Epidermal melanocyte (primary cell): ENCODE data around the gene NDUFA13.

ENCODE experiments used
- DNase-seq: peaks from one replicate; pipeline ENCODE4 v3.0.0; 2011; ENCODE audit warnings: low spot score; ENCODE audit not compliant: insufficient read length

Gene NDUFA13

DNA sequence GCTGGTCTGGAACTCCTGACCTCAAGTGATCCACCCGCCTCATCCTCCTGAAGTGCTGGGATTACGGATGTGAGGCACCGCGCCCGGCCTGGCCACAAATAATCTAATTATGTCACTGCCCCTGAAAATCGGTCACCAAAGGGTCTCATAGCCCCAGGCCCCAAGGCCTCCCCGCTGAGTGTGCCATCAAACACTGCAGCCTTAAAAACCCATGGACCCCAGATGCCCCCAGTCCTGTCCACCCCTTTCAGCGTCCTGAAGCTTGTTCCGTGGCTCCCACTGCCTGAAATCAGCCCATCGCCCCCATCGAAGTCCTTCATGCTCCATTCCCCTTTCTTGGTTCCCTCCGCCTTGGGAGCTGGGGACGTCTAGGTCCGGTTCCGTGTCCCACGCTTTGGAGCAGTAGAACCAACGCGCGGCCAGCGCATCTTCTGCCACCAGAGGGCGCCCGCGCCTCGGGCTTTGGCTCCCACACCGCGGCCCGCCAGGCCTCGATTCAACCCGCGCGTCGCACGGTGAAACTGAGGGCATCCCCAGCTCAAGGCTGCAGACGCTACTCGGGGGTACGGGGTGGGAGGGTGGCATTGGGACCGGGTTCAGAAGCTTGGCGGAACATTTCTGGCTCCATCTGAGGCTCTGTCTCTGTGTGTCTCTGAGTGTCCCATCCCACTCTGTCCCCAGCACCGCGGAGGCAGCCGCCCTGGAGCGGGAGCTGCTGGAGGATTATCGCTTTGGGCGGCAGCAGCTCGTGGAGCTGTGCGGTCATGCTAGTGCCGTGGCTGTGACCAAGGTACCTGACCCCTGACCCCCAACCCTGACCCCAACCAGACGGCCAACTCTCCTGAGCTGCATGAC lies 16.2 kb downstream of the NDUFA13 start:
- DNase-seq = peak; percentile 90

DNA sequence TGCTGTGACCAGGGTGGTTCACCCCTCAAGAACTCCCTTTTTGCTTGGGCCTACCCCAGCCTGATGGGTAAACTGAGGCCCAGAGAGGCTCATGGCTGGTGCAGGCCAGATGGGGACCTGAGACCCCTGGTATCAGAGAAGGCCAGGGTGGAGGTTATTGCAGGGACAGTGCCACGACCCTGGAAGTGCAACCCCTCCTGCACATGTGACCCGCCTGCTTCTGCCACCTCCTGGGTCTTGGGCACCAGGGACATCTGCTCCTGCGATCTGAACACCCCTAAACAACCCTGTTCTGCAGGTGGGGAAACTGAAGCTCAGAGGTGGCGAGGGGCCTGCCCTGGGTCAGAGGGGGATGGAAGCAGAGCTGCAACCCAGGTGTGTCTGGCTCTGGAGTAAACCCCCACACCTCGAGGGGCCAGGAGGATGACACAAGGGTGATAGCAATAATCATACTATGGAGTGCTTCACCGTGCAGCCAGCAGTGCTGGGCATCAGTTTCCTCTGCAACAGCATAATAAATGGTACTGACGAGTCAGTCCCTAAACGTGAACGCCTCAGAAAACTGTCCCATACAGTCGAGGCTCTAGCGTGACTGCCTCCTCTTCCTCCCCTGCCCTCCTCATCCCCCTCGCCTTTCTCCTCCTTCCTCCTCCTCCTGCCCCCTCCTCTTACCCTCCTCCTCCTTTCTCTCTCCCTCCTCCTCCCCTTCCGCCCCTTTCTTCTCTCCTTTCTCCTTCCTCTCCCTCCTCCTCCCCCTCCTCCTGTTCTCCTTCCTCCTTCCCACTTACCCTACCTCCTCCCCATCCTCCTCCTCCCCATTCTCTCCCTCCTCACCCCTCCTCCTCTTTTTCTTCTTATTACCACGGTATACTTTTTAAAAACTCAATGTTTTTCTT lies 17.0 kb downstream of the NDUFA13 start:
- no peak for DNase-seq

DNA sequence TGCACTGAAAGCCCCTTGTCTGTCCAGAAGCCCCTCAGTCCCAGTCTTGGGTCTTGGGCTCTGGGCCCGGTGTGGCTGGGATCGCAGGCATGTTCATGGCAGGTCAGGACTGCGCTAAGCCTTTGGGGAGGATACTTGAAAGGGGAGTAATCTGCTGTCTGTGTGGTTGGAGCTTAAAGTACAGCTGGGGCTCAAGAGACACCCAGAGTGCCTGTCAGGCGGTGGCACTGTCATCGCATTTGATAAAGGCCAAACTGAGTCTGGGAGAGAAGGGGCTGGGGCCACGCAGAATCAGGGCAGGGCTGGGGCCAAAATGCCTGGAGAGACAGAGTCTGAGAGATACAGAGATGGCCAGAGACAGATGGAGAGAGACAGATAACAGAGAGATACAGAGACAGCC lies 17.8 kb downstream of the NDUFA13 start:
- no peak for DNase-seq

DNA sequence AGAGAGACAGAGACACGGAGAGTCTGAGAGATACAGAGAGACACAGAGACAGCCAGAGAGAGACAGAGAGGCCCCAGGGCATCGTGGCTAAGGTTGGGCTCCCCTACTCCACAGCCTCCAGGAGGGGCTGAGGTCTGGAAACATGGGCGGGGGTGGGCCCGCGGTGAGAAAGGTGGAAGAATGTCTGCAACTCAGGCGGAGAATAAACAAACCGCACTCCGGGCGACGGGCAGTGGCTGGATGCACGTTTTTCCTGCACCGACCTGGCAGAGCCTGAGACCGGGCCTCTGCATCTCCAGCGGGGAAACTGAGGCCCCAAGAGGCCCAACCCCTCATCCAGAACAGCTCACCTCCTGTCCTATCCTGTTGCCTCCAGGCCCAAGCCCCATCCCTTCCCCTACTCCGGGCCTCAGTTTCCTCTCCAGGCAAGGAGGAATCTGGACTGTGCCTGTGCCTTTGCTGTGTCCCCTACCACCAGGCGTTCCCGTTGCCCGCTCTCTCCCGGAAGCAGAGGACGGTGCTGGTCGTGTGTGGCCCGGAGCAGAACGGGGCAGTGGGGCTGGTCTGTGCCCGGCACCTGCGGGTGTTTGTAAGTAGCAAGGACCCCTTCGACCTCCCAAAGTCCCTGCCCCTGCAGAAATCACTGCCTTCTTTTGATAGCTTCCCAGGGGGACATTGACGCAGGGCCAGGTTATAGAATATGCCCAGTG lies 18.7 kb downstream of the NDUFA13 start:
- no peak for DNase-seq

DNA sequence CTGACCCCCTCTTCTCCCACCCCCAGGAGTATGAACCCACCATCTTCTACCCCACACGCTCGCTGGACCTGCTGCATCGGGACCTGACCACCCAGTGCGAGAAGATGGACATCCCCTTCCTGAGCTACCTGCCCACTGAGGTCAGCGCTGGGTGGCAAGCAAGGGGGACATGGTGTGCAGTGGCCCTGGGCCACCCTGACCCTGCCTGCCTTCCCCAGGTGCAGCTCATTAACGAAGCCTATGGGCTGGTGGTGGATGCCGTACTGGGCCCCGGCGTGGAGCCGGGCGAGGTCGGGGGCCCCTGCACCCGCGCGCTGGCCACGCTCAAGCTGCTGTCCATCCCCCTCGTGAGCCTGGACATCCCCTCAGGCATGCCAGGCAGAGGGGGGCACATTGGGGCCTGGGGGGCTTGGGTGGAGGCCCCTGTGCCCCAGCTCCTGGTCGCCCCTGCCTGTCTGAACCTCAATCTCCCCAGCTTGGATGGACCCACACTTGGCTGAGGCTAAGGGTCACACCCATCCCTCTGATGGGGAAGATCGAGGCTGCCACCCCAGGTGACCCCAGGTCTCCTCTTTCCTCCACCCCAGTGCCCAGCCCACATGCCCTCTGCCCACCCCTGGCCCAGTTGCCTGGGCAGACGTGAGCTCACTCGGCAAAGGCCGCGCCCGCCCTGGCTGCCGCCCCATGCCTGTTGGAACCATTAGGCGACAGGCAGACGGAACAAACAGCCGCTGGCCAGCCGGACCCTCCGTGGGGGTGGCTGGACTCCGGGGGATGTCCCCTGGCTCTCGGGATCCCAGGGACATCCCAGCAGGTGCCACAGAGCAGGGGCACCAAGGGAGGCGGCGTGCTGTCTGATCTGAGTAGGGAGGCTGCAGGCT lies 19.5 kb downstream of the NDUFA13 start:
- no peak for DNase-seq

DNA sequence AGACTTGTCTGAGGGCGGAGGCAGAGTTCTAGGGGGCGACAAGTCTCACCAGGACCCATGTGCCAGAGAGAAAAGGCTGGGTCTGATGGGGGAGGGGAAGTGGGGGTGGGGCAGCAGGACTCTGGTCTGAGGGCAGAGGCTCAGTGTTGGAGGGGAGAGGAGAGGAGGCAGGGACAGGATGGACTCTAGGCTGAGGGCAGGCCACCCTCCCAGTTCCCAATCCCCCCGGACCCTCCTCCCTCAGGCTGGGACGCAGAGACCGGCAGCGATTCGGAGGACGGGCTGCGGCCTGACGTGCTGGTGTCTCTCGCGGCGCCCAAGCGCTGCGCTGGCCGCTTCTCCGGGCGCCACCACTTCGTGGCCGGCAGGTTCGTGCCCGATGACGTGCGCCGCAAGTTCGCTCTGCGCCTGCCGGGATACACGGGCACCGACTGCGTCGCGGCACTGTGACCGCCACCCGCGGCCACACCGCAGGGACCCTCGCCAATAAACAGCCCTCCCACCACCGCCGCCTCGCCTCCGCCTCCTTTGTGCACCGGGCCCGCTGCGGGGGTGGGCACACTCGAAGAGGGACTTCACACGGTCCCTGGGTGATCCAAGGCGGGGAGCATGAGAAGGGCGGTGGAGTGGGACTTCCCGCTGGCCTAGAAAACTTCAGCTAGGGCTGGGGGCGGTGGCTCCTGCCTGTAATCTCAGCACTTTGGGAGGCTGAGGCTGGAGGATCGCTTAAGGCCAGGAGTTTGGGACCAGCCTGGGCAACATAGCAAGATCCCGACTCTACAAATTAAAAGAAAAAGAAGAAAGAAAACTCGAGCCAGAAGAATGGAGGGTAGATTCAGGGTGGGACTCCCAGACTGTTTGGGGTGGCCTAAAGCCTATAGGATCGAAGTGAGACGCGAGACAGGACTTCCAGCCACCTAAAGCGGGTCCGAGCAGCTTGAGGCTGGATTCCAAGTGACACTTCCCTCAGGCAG lies 21.3 kb downstream of the NDUFA13 start:
- no peak for DNase-seq

DNA sequence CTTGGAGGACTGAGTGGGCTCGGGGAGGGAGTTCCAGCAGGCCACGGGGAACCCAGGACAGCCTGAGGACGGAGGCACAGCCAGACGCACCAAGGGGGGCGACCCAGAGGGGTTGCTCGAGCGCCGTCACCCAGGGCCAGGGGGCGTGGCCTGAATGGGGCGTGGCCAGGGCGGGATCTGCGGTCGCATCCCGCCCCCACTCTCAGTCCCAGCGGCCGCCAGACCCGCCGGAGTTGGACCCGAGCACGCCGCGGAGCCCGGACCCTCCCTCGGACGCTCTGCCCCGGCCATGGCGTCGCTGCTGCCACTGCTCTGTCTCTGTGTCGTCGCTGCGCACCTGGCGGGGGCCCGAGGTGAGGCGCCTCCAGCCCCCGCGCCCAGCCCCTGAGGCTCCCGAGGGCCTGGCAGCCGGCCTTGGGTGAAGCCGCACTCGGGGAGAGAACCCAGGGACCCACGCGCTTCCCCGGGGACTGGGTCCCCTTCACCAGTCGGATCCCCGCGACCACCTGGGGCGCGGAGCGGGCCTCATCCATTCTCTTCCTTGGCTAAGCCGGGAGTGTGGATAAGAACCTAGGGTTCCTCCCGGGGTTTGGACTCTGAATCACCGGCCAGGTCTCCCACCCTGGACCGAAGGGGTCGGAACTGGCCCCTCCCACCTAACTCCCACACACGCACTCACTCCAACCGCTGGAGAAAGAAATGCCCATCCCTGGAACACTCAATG lies 22.2 kb downstream of the NDUFA13 start, which contains the start of gene CILP2:
Gene CILP2 (plus strand): TSS at position 205 of the 724 bp plus-strand sequence. CDS start 85 bp downstream, at position 290.
- DNase-seq = no peak

DNA sequence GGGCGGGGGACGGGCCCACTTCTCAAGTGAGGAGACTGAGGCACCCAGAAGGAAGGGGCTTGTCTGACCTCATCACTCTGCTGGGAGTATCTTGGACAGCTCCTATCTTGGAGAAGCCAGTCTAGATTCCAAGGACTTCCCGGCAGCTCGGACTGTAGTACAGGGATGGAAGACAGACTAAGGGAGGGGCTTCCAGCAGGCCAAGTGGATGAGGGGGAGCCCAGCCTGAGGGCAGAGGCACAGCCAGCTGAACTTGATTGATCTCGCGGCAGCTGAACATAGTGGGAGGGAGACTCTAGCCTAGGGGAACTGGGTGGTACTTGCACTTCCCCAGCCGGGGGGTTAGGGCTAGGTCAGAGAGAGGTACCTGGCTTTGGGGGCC lies 22.8 kb downstream of the NDUFA13 start:
- DNase-seq = no peak

DNA sequence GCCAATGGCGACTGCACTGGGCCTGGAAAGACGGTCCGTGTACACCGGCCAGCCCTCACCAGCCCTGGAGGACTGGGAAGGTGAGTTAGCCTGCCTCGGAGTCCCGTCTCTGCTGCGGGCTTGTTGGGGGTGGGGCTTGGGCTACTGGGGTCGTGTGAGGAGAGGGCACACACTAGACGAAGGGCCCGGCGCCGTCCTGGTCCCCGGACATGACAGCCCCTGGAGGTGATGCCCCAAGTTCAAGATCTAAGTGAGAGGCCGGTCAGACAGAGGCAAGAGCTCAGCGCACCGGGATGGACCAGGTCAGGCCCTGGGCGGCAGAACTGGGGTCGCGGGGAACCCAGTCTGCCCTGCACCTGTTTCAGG lies 23.7 kb downstream of the NDUFA13 start:
- DNase-seq = no peak

DNA sequence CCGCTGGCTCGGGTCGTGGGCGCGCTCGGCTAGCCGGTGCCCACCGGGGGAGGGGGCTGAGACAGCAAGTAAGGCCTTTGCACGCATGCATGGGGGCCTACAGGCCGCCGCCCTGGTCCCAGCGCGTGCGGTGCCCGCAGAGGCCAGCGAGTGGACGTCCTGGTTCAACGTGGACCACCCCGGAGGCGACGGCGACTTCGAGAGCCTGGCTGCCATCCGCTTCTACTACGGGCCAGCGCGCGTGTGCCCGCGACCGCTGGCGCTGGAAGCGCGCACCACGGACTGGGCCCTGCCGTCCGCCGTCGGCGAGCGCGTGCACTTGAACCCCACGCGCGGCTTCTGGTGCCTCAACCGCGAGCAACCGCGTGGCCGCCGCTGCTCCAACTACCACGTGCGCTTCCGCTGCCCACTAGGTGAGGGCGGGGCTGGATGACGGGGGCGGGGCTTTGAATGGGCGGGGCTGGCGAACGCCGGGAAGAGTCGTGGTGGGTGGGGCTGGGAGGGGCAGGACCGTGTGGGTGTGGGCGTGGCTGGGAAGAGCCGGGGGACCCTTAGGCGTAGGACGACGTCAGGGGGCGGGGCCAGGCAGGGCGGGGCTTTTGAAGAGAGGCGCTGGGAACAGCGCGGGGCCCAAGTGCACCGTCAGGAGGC lies 24.2 kb downstream of the NDUFA13 start:
- no peak for DNase-seq

DNA sequence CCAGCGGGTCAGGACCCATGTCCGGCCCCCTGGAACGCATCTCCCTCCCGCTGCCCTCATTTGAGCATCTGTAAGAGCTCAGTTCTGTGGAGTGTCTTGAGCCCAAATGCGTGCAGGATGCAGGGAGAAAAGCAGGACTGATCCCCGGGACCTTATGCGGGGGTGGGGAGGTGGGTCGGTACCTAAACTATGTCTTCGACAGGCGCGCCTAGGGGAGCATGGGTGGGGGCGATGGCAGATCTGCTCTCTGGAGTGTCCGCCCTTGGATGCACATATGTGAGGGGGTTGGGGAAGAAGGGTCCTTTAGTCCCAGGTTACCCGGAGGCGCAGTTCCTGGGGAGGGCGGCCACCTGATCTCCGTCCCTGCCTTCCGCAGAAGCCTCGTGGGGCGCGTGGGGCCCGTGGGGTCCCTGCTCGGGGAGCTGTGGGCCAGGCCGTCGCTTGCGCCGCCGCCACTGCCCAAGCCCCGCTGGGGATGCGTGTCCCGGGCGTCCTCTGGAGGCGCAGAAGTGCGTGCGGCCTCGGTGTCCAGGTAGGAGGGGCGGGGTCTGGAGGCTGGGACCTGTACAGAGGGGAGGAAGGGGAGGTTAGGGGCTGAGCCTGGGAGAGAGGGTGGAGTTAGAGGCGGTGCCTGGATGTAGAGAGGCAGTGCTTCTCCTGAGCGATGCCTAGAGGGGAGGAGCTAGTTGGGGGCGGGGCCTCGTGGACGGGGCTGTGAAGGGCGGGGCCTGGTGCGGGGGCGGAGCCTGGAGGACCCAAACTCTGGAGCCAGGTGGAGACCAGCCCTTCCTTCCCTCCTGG lies 24.9 kb downstream of the NDUFA13 start:
- DNase-seq = no peak

DNA sequence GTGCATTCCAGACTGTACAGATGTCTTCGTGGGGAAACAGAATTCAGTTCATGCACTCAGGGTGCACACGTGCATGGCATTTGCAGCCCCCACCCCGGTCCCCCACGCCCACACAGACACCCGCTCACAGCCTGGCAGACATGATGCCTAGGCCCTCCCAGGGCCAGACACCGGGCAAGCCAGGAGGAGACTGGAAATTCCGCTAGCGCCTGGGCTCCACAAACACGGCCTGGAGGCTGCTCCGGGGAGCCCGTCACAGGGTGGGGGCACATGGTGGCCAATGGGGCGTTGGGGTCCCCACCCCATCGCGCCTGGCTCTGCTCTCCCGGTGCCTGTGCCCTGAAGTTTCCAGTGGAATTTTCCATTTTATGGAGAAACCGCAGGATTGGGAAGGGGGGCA lies 25.6 kb downstream of the NDUFA13 start:
- DNase-seq = no peak

DNA sequence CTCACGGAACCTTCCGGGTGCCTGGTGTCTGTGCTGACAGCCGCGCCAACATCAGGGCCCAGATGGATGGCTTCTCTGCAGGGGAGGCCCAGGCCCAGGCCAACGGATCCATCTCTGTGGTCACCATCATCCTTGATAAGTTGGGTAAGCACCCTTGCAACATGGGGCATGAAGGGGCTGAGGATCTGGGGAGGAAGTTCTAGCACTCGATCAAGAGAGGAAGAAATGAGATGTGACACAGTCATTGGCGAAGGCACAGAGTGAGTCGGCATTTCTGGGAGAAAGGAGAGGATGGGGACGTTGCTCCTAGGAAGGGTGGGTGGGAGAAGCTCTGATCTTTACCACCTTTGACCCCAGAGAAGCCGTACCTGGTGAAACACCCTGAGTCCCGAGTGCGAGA lies 26.5 kb downstream of the NDUFA13 start:
- no peak for DNase-seq

DNA sequence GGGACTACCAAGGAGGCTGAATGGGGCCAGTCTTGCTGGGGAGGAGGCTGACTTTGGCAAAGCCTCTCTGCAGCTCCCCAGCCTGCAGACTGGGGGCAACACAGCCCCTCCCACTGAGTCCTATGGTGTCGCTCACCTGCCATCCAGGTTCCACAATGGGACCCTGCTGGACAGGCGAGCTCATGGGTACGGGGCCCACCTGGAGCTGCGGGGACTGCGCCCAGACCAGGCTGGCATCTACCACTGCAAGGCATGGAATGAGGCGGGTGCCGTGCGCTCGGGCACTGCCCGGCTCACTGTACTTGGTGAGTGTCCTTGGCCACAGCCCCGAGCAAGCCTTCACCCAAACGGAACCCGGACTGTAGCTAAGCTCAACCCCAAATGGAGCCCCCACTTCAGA lies 27.1 kb downstream of the NDUFA13 start:
- DNase-seq = no peak

DNA sequence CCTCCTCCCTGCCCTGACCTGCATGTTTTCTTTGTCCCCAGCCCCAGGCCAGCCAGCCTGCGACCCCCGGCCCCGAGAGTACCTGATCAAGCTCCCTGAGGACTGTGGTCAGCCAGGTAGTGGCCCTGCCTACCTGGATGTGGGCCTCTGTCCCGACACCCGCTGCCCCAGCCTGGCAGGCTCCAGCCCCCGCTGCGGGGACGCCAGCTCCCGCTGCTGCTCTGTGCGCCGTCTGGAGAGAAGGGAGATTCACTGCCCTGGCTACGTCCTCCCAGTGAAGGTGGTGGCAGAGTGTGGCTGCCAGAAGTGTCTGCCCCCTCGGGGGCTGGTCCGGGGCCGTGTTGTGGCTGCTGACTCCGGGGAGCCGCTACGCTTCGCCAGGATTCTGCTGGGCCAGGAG lies 27.6 kb downstream of the NDUFA13 start:
- DNase-seq = no peak

DNA sequence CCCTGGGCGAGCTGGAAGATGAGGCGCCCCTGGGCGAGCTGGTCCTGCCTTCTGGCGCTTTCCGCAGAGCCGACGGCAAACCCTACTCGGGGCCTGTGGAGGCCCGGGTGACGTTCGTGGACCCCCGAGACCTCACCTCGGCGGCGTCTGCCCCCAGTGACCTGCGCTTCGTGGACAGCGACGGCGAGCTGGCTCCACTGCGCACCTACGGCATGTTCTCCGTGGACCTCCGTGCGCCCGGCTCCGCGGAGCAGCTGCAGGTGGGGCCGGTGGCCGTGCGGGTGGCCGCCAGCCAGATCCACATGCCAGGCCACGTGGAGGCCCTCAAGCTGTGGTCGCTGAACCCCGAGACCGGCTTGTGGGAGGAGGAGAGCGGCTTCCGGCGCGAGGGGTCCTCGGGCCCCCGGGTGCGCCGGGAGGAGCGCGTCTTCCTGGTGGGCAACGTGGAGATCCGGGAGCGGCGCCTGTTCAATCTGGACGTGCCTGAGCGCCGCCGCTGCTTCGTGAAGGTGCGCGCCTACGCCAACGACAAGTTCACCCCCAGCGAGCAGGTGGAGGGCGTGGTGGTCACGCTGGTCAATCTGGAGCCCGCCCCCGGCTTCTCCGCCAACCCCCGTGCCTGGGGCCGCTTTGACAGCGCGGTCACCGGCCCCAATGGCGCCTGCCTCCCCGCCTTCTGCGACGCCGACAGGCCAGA lies 28.4 kb downstream of the NDUFA13 start:
- DNase-seq = no peak

DNA sequence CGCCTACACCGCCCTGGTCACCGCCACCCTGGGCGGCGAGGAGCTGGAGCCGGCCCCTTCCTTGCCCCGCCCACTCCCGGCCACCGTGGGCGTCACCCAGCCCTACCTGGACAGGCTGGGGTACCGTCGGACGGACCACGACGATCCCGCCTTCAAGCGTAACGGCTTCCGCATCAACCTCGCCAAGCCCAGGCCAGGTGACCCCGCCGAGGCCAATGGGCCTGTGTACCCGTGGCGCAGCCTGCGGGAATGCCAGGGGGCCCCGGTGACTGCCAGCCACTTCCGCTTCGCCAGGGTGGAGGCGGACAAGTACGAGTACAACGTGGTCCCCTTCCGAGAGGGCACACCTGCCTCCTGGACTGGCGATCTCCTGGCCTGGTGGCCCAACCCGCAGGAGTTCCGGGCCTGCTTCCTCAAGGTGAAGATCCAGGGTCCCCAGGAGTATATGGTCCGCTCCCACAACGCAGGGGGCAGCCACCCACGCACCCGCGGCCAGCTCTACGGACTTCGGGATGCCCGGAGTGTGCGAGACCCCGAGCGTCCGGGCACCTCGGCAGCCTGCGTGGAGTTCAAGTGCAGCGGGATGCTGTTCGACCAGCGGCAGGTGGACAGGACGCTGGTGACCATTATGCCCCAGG lies 29.0 kb downstream of the NDUFA13 start:
- no peak for DNase-seq
